ENCODE measurements around the gene EHD3.

EHD3 gene

DNA sequence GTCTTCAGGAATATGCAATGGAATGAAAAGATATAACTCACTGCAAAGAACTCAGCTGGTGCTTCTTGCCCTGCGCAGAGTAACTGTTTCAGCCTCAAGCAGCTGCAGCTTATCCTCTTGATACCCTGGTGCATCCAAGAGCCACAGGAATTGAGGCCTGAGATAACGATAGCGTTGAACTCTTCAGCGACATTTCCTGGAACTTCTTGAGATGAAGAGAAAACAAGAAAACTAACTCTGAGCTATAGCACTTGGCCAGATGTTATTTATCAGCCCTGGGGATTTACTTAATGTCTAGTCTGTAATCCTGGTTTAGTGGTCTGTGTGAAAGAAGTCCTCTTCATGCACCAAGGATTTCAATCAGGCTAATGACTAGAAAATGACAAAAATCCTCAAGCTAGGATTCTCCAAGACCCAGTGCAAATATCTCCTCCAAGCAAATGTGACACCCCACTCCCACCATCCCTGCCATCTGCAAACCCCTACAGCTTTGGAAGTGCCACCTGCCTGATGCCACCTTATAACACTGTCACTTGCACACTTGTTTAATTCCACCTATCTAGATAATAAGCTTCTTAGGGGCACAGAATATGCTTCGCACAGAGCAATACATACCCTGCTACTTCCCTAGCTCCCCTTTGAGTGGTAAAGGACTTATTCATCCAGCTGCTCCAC lies 40.6 kb downstream of the EHD3 start:
- H3K4me1 ChIP-seq (ENCODE audit: insufficient read depth, low read length, poor library complexity, severe bottlenecking) = peaks cover 8% of the 10 kb centered on the region

GRCh38 chr2:31275976-31276375 lies 42.0 kb downstream of the EHD3 start:
- H3K4me1 ChIP-seq (ENCODE audit: insufficient read depth, low read length, poor library complexity, severe bottlenecking) = peaks cover 8% of the 10 kb centered on the region

More for the DNA sequence above, 40.6 kb downstream of the EHD3 start:
- Histone ChIP-seq H4K20me1 (ENCODE audit: insufficient read depth, low read length, poor library complexity, severe bottlenecking) (no peaks in the 10 kb centered on the region), H3K4me3 (ENCODE audit: low read length, poor library complexity, severe bottlenecking) (no peak overlapping the region), H3K36me3 (ENCODE audit: insufficient read depth, low read length) (no peaks in the 10 kb centered on the region), H3K27me3 (ENCODE audit: insufficient read depth, low read length, poor library complexity, severe bottlenecking) (no peaks in the 10 kb centered on the region), H3K9me3 (ENCODE audit: insufficient read depth, low read depth, low read length) (no peaks in the 10 kb centered on the region), H3K79me2 (ENCODE audit: insufficient read depth, low read length) (no peaks in the 10 kb centered on the region), H2AFZ (ENCODE audit: low read length) (no peak overlapping the region), H3F3A (ENCODE audit: low read depth) (no peaks in the 10 kb centered on the region), H3K9ac (ENCODE audit: low read depth, low read length, poor library complexity, severe bottlenecking) (no peak overlapping the region), H3K4me2 (ENCODE audit: low read depth, low read length, poor library complexity, severe bottlenecking) (no peak overlapping the region), H3K9me2 (replicated peaks; ENCODE audit: low read depth, low read length) (no peaks in the 10 kb centered on the region)
- no peak for TF ChIP-seq EZH2phosphoT487 (IDR thresholded peaks at IDR 0.05; ENCODE audit: borderline replicate concordance)
- TF ChIP-seq, protein P1, sequence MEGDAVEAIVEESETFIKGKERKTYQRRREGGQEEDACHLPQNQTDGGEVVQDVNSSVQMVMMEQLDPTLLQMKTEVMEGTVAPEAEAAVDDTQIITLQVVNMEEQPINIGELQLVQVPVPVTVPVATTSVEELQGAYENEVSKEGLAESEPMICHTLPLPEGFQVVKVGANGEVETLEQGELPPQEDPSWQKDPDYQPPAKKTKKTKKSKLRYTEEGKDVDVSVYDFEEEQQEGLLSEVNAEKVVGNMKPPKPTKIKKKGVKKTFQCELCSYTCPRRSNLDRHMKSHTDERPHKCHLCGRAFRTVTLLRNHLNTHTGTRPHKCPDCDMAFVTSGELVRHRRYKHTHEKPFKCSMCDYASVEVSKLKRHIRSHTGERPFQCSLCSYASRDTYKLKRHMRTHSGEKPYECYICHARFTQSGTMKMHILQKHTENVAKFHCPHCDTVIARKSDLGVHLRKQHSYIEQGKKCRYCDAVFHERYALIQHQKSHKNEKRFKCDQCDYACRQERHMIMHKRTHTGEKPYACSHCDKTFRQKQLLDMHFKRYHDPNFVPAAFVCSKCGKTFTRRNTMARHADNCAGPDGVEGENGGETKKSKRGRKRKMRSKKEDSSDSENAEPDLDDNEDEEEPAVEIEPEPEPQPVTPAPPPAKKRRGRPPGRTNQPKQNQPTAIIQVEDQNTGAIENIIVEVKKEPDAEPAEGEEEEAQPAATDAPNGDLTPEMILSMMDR (conservative IDR thresholded peaks at IDR 0.05; ENCODE audit: low read length) = no peak

GRCh38 chr2:31277621-31278020 lies 43.7 kb downstream of the EHD3 start:
- H3K9ac ChIP-seq (ENCODE audit: low read depth, low read length, poor library complexity, severe bottlenecking) = no peak overlapping the region
- H4K20me1 ChIP-seq (ENCODE audit: insufficient read depth, low read length, poor library complexity, severe bottlenecking) = no peaks in the 10 kb centered on the region
- H3K4me2 ChIP-seq (ENCODE audit: low read depth, low read length, poor library complexity, severe bottlenecking) = no peak overlapping the region
- H3K9me3 ChIP-seq (ENCODE audit: insufficient read depth, low read depth, low read length) = no peaks in the 10 kb centered on the region
- no peaks in the 10 kb centered on the region for H3K27me3 ChIP-seq (ENCODE audit: insufficient read depth, low read length, poor library complexity, severe bottlenecking)
- peaks cover 8% of the 10 kb centered on the region for H3K4me1 ChIP-seq (ENCODE audit: insufficient read depth, low read length, poor library complexity, severe bottlenecking)
- no peaks in the 10 kb centered on the region for H3K79me2 ChIP-seq (ENCODE audit: insufficient read depth, low read length)
- H2AFZ ChIP-seq (ENCODE audit: low read length) = no peak overlapping the region
- H3K9me2 ChIP-seq (replicated peaks; ENCODE audit: low read depth, low read length) = no peaks in the 10 kb centered on the region
- H3K4me3 ChIP-seq (ENCODE audit: low read length, poor library complexity, severe bottlenecking) = no peak overlapping the region
- TF ChIP-seq, protein P1 (conservative IDR thresholded peaks at IDR 0.05; ENCODE audit: low read length) = no peak
- TF ChIP-seq EZH2phosphoT487 (IDR thresholded peaks at IDR 0.05; ENCODE audit: borderline replicate concordance) = no peak
- no peaks in the 10 kb centered on the region for H3F3A ChIP-seq (ENCODE audit: low read depth)
- H3K36me3 ChIP-seq (ENCODE audit: insufficient read depth, low read length) = no peaks in the 10 kb centered on the region

More at GRCh38 chr2:31275976-31276375, 42.0 kb downstream of the EHD3 start:
- TF ChIP-seq, protein P1 (conservative IDR thresholded peaks at IDR 0.05; ENCODE audit: low read length) = no peak
- no peak for TF ChIP-seq EZH2phosphoT487 (IDR thresholded peaks at IDR 0.05; ENCODE audit: borderline replicate concordance)
- H3K4me3 ChIP-seq (ENCODE audit: low read length, poor library complexity, severe bottlenecking) = no peak overlapping the region
- no peaks in the 10 kb centered on the region for H3K27me3 ChIP-seq (ENCODE audit: insufficient read depth, low read length, poor library complexity, severe bottlenecking)
- H3K36me3 ChIP-seq (ENCODE audit: insufficient read depth, low read length) = no peaks in the 10 kb centered on the region
- H3K4me2 ChIP-seq (ENCODE audit: low read depth, low read length, poor library complexity, severe bottlenecking) = no peak overlapping the region
- no peak overlapping the region for H3K9ac ChIP-seq (ENCODE audit: low read depth, low read length, poor library complexity, severe bottlenecking)
- H3K9me2 ChIP-seq (replicated peaks; ENCODE audit: low read depth, low read length) = no peaks in the 10 kb centered on the region
- H4K20me1 ChIP-seq (ENCODE audit: insufficient read depth, low read length, poor library complexity, severe bottlenecking) = no peaks in the 10 kb centered on the region
- H2AFZ ChIP-seq (ENCODE audit: low read length) = no peak overlapping the region
- no peaks in the 10 kb centered on the region for H3K9me3 ChIP-seq (ENCODE audit: insufficient read depth, low read depth, low read length)
- H3K79me2 ChIP-seq (ENCODE audit: insufficient read depth, low read length) = no peaks in the 10 kb centered on the region
- no peaks in the 10 kb centered on the region for H3F3A ChIP-seq (ENCODE audit: low read depth)

Data from Loucy (cell line).